ENCODE data around the gene MFN2. TPM values are rescaled to one million over a fixed set of nuclear protein-coding genes. Genes with fewer than 3 reads are reported as not detected.

Gene MFN2
- total RNA-seq, 2 donors from 2014 or later: 367 to 466 TPM

GRCh38 chr1:12015001-12015491 is 34.8 kb downstream of the MFN2 start:
- no peak for DNase-seq (ENCODE audit: low spot score)
- H3K4me1 ChIP-seq: peaks cover 0 to 34% of the 10 kb centered on the region in 2 donors
- no peaks in the 10 kb centered on the region for H3K27me3 ChIP-seq
- no peak overlapping the region for H3K4me3 ChIP-seq
- peak overlapping the region; percentile 42 to 54 for H3K27ac ChIP-seq
- no peaks in the 10 kb centered on the region for H3K9me3 ChIP-seq
- no peak for TF ChIP-seq CTCF (IDR thresholded peaks at IDR 0.05)
- peaks cover 33% of the 10 kb centered on the region for H3K36me3 ChIP-seq

DNA sequence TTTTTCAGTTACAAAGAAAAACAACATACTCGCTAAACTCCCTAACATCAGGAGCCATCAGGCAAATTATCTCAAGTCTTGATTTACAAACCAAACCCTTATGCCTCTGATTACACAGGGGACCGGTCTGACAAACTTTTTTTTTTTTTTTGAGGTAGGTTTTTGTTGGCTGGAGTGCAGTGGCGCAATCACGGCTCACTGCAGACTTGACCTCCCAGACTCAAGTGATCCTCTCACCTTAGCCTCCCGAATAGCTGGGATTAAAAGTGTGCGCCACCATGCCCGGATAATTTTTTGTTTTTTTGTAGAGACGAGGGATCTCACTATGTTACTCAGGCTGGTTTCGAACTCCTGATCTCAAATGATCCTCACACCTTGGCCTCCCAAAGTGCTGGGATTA is 35.3 kb downstream of the MFN2 start:
- TF ChIP-seq CTCF (IDR thresholded peaks at IDR 0.05): no peak
- H3K4me3 ChIP-seq: no peak overlapping the region
- no peaks in the 10 kb centered on the region for H3K9me3 ChIP-seq
- DNase-seq (ENCODE audit: low spot score): no peak
- no peaks in the 10 kb centered on the region for H3K27me3 ChIP-seq
- peaks cover 0 to 38% of the 10 kb centered on the region in 2 donors for H3K4me1 ChIP-seq
- no peak overlapping the region for H3K27ac ChIP-seq
- H3K36me3 ChIP-seq: peaks cover 28% of the 10 kb centered on the region

GRCh38 chr1:12016182-12016581 is 35.9 kb downstream of the MFN2 start:
- no peak overlapping the region for H3K27ac ChIP-seq
- peaks cover 0 to 40% of the 10 kb centered on the region in 2 donors for H3K4me1 ChIP-seq
- no peak for TF ChIP-seq CTCF (IDR thresholded peaks at IDR 0.05)
- no peak for DNase-seq (ENCODE audit: low spot score)
- H3K36me3 ChIP-seq: peaks cover 22% of the 10 kb centered on the region
- H3K9me3 ChIP-seq: no peaks in the 10 kb centered on the region
- no peak overlapping the region for H3K4me3 ChIP-seq
- no peaks in the 10 kb centered on the region for H3K27me3 ChIP-seq

GRCh38 chr1:12019858-12020509 is 39.7 kb downstream of the MFN2 start:
- Histone ChIP-seq H3K4me3 (peak overlapping the region; percentile 60 to 84), H3K27ac (peak overlapping the region; percentile 54 to 77), H3K4me1 (peaks cover 0 to 11% of the 10 kb centered on the region in 2 donors), H3K27me3 (no peaks in the 10 kb centered on the region), H3K36me3 (peaks cover 22% of the 10 kb centered on the region), H3K9me3 (no peaks in the 10 kb centered on the region)
- DNase-seq (ENCODE audit: low spot score): no peak
- no peak for TF ChIP-seq CTCF (IDR thresholded peaks at IDR 0.05)

GRCh38 chr1:12021616-12022015 is 41.4 kb downstream of the MFN2 start:
- DNase-seq (ENCODE audit: low spot score): no peak
- TF ChIP-seq CTCF (IDR thresholded peaks at IDR 0.05): no peak
- Histone ChIP-seq H3K27ac (no peak overlapping the region), H3K9me3 (no peaks in the 10 kb centered on the region), H3K4me1 (peaks cover 0 to 11% of the 10 kb centered on the region in 2 donors), H3K4me3 (no peak overlapping the region), H3K27me3 (no peaks in the 10 kb centered on the region), H3K36me3 (peaks cover 24% of the 10 kb centered on the region)

GRCh38 chr1:12022036-12022435 is 41.8 kb downstream of the MFN2 start:
- no peak for DNase-seq (ENCODE audit: low spot score)

More at GRCh38 chr1:12022036-12022435, 41.8 kb downstream of the MFN2 start:
- Histone ChIP-seq H3K4me3 (no peak overlapping the region), H3K4me1 (peaks cover 0 to 11% of the 10 kb centered on the region in 2 donors), H3K9me3 (no peaks in the 10 kb centered on the region), H3K27ac (no peak overlapping the region), H3K27me3 (no peaks in the 10 kb centered on the region), H3K36me3 (peaks cover 26% of the 10 kb centered on the region)
- TF ChIP-seq CTCF (IDR thresholded peaks at IDR 0.05): no peak
